T47D (cell line): Measurements from ENCODE around the gene UROC1.

ENCODE experiments used
- DNase-seq, 2 experiments: peaks; one replicate each; pipeline versions ENCODE4 v3.0.0 to v3.0.0-alpha.2; 2011 to 2012; ENCODE audit warnings: low read depth in 1 of 2, low spot score in 1 of 2
- JUND ChIP-seq: IDR thresholded peaks from 2 replicates; pipeline ENCODE4 v1.6.1; 2012; ENCODE audit warnings: low read depth
- in situ Hi-C: cut with HindIII; loops from 2 replicates; pipeline ENCODE4 v1.10.0; 2016; ENCODE audit warnings: low sequenced_read_pairs, low pct_unique_long_range_greater_than_20kb

Gene UROC1

DNA sequence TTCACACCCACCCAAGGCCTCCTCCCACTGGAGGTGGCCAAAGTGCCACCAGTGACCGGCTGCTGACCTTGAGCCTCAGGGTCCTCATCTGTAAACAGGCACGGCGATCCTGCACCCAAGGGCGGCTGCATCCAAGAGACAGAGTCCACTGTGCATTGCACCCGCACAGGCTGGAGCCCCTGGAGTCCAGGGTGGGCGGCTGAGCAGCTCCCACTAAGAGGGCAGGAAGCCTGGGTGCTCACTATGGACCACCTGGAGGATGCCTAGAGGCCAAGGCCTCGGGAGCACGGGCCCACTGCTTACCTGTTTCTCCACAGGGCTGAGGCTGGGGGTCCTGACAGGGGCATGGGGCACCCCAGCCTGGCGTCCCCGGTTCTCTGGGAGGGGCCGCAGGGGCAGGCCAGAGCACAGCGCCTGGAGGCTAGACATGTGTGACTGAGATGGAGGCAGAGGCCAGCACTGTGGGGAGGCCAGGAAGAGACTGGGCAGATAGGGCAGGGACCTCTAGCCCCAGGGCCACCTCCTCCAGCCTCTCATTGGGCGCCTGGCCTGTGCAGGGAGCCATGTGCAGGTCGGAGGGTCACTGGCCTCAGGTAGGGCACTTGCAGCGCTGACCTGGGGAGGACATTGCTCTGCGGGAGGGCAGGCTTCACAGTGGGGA, at the start of gene UROC1:
Gene UROC1, minus strand, starts transcription at position 483 of the 661 bp plus-strand sequence. Its CDS starts 54 bp downstream, at position 429.
- no peak for DNase-seq
- in situ Hi-C loops: no loop called here
- no peak for TF ChIP-seq JUND

DNA sequence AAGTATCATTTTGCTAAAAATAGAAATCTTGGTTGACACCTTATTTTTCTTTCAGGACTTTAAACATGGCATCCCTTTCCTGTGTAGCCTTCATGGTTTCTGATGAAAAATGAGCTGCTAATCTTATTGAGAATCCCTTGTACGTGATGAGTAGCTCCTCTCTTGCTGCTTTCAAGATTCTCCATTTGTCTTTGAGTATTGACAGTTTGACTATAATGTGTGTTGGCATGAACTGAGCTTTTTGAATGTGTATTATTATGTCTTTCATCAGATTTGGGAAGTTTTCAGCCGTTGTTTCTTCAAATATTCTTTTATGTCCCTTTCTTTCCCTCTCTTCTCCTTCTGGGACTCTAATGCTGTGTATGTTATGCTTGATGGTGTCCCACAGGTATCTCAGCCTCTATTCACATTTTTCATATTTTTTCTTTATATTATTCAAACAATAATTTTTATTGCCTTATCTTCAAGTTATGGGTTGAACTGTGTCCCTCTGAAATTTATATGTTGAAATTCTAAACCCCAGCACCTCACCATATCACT, 45.2 kb upstream of the UROC1 start:
- in situ Hi-C loops: no loop called here
- TF ChIP-seq JUND: no peak
- DNase-seq: no peak

DNA sequence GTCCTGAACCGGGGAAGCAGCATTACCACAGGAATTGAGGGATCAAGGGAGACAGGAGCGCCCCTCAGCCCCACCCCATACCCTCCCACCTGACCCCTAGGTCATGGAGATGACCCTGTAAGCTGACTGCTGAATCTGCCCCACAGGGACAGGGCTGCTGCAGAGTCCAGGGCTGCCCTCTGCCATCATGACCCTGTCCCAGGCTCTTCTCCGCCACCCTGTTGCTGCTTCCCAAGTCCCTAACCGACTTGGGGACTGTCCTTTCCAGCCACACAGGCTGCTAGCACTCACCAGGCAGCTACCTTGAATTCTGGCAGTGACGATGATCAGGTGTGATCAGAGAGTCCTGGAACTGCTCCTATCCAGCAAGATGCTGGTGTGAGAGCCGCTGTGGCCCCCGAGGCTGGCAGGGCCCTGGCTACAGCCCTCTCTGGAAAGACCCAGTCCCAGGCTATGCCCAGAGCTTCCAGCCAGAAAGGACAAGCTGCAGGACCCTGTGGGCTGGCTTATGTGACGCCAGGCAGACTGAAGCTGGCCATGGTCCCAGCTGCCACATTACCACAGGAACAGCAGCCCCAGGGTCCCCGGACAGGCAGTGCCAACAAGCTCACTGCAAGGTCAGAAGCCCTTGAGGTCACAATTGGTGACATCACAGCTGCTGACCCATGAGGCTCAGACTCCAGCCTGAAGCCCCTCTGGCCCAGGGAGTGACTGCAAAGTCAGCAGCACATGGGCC, 40.9 kb upstream of the UROC1 start, which contains the start of gene C3orf22:
Gene C3orf22, minus strand, starts transcription at position 597 of the 736 bp plus-strand sequence. CDS start 5,542 bp downstream, outside the sequence.
- no peak for DNase-seq
- in situ Hi-C loops: no loop called here
- no peak for TF ChIP-seq JUND

DNA sequence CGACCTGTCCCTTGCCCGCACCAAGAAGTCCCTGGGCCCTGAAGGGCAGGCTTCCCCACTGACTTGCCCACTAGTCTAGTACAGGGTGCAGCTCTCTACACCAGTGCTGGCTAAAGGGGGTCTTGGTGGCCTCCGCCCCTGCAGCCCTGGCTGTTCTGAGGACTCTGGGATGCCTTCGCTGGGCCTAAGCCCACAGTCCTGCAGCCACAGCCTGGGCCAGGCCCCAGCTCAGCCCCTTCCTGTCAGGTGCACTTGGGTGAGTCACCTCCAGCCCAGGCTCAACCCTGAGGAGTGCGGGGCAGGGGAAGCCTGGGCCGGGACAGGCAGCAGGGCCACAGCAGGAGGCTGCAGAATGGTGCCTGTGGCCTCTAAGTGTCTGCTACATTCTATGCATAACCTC, 40.2 kb upstream of the UROC1 start:
- DNase-seq: no peak

DNA sequence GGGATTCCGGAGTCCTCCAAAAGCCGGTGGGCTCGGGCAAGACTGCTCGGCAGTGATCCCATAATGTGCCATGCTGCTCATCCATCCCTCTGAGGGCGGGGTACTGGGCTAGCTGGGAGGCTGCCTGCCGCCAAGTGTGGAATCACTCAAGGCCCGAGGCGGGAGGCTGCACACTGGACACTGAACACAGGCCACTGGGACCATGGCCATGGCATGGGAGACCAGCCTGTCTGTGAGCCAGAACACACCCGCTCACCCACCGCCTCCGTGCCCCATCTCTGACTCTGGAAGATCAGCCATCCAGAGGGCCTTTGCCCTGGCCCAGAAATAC, 39.8 kb upstream of the UROC1 start:
- no peak for TF ChIP-seq JUND
- no peak for DNase-seq
- in situ Hi-C loops: no loop called here

More for the DNA sequence above, 40.2 kb upstream of the UROC1 start:
- TF ChIP-seq JUND: no peak
- in situ Hi-C loops: no loop called here

DNA sequence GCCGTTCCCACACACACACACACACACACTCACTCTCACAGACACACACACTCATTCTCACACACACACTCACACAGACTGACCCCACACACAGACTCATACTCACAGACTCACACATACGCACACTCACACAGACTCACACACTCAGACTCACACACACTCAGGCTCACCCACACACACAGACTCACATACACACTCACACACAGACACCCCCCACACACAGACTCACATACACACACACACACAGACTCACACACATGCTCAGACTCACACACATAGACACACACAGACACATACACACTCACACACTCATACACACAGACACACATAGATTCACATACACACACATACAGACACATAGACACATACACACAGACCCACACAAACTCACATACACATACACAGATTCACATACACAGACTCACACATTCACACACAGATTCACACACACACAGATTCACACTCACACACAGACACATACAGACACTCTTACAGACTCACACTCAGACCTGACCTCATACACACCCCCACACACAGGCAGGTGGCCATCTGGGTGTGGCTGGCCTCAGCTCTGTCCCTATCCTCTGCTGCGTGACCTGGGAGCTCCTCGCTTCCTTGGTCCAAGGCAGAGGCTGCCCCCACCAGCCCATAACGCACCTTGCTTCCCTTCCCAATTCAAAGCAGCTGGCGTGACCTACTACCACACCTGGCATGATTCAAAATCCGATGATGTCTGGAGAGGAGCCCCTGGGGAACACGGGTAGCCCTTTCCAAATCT, 39.3 kb upstream of the UROC1 start:
- no peak for TF ChIP-seq JUND
- in situ Hi-C loops: no loop called here
- DNase-seq: no peak

DNA sequence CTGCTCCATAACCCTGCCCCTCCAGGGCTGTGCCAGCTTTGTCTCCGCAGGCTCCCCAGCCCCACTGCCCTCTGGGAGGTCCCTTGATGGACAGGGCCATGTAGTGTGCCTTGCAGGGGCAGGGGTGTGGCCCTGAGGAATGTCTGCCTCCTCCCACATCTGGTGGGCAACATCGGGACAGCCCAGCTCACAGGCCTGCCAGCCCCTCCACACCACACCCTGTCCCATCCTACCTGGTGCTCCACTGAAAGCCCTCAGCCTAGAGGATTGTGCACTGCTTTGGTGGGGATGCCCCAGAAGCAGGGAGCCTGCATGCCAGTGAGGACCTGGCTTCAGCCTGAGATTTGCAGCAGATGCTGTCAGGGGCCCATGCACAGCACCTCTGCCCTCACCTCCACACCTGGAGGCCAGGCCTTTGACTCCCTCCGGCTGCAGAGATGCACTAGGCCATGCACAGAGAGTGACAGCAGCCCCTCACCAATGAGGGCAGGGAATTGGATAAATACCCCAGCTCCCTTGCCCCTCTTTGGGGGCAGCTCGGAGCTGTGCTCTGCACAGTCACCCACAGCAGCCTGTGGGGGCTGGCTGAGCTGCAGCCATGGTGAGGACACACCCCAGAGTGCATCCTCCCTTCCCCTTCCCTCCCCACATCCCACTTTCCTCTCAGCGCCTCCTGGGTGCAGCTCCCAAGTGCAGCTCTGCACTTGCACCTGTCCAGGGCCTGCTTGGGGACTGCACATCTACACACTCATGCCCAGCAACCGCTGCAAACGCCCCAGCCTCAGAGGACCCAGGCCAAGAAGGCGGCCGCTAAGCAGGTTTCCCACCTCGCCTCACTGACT, 38.4 kb upstream of the UROC1 start:
- no peak for TF ChIP-seq JUND
- DNase-seq: no peak
- in situ Hi-C loops: no loop called here

DNA sequence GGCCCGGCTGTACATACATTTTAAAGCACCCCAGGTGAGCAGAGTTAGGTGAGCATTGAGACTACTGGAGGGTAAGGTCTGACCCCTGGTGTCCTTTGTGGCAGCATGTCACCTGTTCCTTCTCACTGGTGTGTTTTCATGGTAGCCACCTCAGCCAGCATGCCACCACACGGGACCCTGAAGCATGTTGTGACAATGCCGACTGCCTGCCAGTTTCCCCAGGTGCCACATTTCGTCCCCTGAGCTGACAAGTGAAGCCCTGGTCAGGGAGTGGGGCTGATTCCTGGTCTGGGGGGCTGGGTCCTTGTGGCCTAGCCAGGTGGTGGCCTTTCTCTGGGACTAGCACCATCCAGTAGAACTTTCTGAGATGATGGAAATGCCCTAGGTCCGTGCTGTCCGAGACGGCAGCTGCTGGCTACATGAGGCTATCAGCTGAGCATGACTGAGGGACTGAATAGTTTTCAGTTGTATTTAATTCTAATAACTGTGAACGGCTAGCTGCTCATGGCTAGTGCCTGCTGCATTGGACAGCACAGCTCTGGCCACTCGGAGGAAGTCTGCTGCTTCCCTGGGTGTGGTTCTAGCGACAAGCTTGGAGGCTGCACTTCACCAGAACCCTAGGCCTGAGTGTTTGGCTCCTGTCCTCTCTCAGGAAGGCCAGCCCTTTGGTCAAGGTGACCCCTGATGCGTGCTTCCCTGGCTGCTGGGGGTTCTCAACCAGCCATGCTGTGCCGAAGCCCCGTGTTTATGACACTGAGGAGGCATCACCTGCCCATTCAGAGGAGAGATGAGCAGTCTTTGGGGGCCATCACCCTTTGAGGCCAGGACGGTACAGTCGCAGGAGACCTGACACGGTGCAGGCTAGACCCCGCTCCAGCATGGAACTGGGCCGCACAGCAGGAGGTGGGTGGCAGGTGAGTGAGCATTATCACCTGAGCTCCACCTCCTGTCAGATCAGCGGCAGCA, 37.3 kb upstream of the UROC1 start:
- no peak for TF ChIP-seq JUND
- in situ Hi-C loops: no loop called here
- DNase-seq: no peak

DNA sequence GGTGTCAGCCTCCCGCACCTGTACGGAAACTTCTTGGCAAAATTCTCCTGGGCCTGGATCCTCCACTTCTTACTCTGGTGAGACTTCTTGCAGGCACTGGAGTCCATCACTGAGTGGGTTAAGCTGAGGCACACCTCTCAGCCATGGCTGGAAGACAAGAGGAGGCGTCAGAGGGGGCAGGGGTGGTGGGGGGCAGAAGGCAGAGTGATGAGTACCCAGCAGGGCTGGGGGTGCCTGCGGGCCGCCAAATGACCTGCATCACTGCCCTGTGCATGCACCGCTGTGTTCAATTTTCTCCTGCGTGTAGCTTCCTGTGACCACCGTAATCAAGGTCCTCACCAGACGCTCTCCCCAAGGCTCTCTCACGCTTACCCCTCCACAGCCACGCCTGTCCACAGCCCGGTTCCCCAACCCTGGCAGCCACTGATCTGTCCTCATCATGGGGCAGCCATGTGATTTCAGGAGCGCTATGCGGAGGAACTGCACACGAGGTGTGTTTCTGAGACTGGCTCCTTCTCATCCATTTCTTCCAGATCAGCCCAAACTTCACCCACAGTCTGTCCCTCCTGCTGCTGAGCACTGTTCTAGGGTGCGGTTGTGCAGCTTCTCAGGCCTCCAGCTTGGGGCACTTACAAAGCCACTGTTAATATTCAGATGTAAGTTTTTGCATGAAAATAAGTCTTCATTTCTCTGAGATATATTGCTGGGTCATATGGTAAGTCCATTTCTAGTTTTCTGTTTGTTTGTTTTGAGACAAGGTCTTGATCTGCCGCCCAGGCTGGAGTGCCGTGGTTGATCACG, 35.9 kb upstream of the UROC1 start:
- TF ChIP-seq JUND: no peak
- in situ Hi-C loops: no loop called here
- no peak for DNase-seq

DNA sequence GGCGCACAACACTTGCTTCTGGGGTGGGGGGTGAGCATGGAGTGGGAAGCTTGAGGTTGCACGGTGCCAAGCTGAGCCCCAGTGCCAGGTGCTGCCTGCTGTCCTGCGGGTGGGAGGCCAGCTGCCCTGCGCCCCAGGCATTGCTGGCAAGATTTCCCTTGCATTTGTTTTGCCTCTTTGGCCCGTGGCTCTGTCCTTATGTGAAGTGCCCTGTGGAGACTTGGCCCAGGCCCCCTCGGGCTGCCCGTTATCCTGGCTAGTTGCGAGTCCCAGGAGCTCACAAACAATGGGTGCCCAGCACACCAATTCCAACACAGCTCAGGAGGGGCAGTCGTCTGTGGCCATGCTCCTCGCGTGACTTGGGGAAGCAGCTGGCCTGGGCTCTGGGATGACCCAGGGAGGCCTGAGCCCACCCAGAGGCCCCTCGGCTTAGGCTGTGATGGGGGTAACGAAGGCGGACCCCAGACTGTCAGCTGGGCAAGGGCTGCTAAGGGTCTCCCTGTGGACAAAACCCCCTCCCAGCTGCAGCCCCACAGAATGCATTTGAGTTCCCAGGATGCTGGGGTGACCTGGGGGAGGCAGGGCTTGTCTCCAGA, 35.2 kb upstream of the UROC1 start:
- no peak for DNase-seq
- in situ Hi-C loops: no loop called here
- no peak for TF ChIP-seq JUND
